ENCODE results near the gene PLPP4. TPM values are rescaled to one million over a fixed set of nuclear protein-coding genes. Genes with fewer than 3 reads are reported as not detected.

The PLPP4 gene
- total RNA-seq, 1 donor from 2014 or later = 2.5 TPM

- no peak for DNase-seq (ENCODE audit: extremely low spot score in 2 of 2)
- H3K27ac ChIP-seq = no peak overlapping the region
- intact Hi-C loops (cut with DNase I) = no loop called here
These were observed 152.0 kb downstream of the PLPP4 start for GRCh38 chr10:120609006-120609405.

GRCh38 chr10:120610791-120611190 lies 153.8 kb downstream of the PLPP4 start:
- TF ChIP-seq CTCF (IDR thresholded peaks at IDR 0.05) = no peak
- no peak for TF ChIP-seq POLR2AphosphoS5 (IDR thresholded peaks at IDR 0.05; ENCODE audit: insufficient read depth in 1 of 2, low read depth in 1 of 2)
- TF ChIP-seq POLR2A (IDR thresholded peaks at IDR 0.05) = no peak
- H3K4me1 ChIP-seq = no peaks in the 10 kb centered on the region
- H3K27ac ChIP-seq = no peak overlapping the region
- intact Hi-C loops (cut with DNase I) = no loop called here
- no peak for DNase-seq (ENCODE audit: extremely low spot score in 2 of 2)
- H3K4me3 ChIP-seq = no peak overlapping the region
- H3K27me3 ChIP-seq = no peaks in the 10 kb centered on the region
- H3K36me3 ChIP-seq = no peaks in the 10 kb centered on the region
- H3K9me3 ChIP-seq = no peaks in the 10 kb centered on the region

More at GRCh38 chr10:120609006-120609405, 152.0 kb downstream of the PLPP4 start:
- Histone ChIP-seq H3K27me3 (no peaks in the 10 kb centered on the region), H3K4me3 (no peak overlapping the region), H3K36me3 (no peaks in the 10 kb centered on the region), H3K4me1 (no peaks in the 10 kb centered on the region), H3K9me3 (no peaks in the 10 kb centered on the region)
- no peak for TF ChIP-seq CTCF (IDR thresholded peaks at IDR 0.05)
- no peak for TF ChIP-seq POLR2AphosphoS5 (IDR thresholded peaks at IDR 0.05; ENCODE audit: insufficient read depth in 1 of 2, low read depth in 1 of 2)
- TF ChIP-seq POLR2A (IDR thresholded peaks at IDR 0.05) = no peak

- TF ChIP-seq CTCF (IDR thresholded peaks at IDR 0.05) (no peak), POLR2A (IDR thresholded peaks at IDR 0.05) (no peak), POLR2AphosphoS5 (IDR thresholded peaks at IDR 0.05; ENCODE audit: insufficient read depth in 1 of 2, low read depth in 1 of 2) (no peak)
- intact Hi-C loops (cut with DNase I) = no loop called here
- no peaks in the 10 kb centered on the region for H3K27me3 ChIP-seq
- no peaks in the 10 kb centered on the region for H3K36me3 ChIP-seq
- no peaks in the 10 kb centered on the region for H3K4me1 ChIP-seq
- no peak for DNase-seq (ENCODE audit: extremely low spot score in 2 of 2)
- no peak overlapping the region for H3K27ac ChIP-seq
- no peaks in the 10 kb centered on the region for H3K9me3 ChIP-seq
- H3K4me3 ChIP-seq = no peak overlapping the region
These were observed 155.7 kb downstream of the PLPP4 start for GRCh38 chr10:120612756-120613155.

- Histone ChIP-seq H3K4me3 (no peak overlapping the region), H3K27me3 (no peaks in the 10 kb centered on the region), H3K4me1 (no peaks in the 10 kb centered on the region), H3K9me3 (no peaks in the 10 kb centered on the region), H3K27ac (no peak overlapping the region), H3K36me3 (no peaks in the 10 kb centered on the region)
- no peak for DNase-seq (ENCODE audit: extremely low spot score in 2 of 2)
- intact Hi-C loops (cut with DNase I) = no loop called here
- TF ChIP-seq POLR2AphosphoS5 (IDR thresholded peaks at IDR 0.05; ENCODE audit: insufficient read depth in 1 of 2, low read depth in 1 of 2) (no peak), POLR2A (IDR thresholded peaks at IDR 0.05) (no peak), CTCF (IDR thresholded peaks at IDR 0.05) (no peak)
These were observed 156.2 kb downstream of the PLPP4 start for GRCh38 chr10:120613180-120613579.

- H3K4me3 ChIP-seq = no peak overlapping the region
- no peaks in the 10 kb centered on the region for H3K9me3 ChIP-seq
- no peaks in the 10 kb centered on the region for H3K4me1 ChIP-seq
- intact Hi-C loops (cut with DNase I) = no loop called here
- no peak for DNase-seq (ENCODE audit: extremely low spot score in 2 of 2)
- no peak overlapping the region for H3K27ac ChIP-seq
- no peaks in the 10 kb centered on the region for H3K27me3 ChIP-seq
- no peaks in the 10 kb centered on the region for H3K36me3 ChIP-seq
- TF ChIP-seq POLR2A (IDR thresholded peaks at IDR 0.05) (no peak), CTCF (IDR thresholded peaks at IDR 0.05) (no peak), POLR2AphosphoS5 (IDR thresholded peaks at IDR 0.05; ENCODE audit: insufficient read depth in 1 of 2, low read depth in 1 of 2) (no peak)
These were observed 157.7 kb downstream of the PLPP4 start for GRCh38 chr10:120614680-120615079.
